ENCODE measurements around the gene MED15. TPM values are rescaled to one million over a fixed set of nuclear protein-coding genes. Genes with fewer than 3 reads are reported as not detected.

MED15 gene
- total and polyA plus RNA-seq, 4 donors: 57.8 to 123 (median 69.1) TPM

DNA sequence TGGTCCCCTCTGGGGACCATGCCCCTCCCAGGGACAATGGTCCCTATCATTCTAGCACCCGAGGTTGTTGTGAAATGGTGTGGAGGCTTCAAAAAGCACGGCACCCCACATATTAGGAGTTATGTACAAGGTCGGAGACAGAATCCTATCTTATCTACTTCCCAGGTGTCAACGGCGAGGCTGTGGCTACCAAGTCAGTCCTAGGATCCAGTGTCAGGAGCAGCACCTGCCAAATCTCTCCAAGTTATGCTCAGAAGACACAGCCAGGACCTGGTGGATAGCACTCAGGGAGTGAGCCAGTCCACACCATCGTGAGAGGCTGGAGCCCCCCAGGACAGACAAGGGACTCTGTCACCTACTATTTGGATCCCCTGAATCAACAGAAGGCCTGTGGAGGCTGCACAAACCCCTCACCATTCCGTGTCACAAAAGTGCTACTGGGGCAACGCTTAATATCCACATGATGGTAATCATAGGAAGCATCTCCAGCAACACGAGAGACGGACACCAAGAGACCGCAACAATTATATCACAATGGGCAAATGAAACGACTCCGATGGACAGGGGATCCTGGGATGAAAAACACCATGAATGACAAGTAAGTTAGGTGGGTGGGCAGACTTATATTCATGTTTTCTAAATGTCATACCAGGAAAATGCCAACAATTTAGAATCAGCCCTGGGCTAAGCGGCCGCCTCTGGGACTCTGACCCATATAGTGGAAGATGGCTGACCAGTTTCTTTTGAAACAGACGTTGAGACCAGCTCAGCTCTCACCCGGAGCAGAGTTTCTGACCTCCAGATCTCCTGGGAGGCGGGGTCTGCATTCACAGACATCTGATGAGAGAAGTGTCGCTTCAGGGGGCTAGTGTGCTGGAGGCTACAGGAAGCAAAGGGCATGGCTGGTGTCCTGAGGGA, 108.4 kb downstream of the MED15 start:
- Histone ChIP-seq H3K4me3 (no peak overlapping the region), H3K36me3 (ENCODE audit: control insufficient read depth in 4 of 4, insufficient read depth in 4 of 4, low read length in 4 of 4) (no peaks in the 10 kb centered on the region), H3K9ac (ENCODE audit: insufficient read depth in 1 of 2, low read length in 2 of 2) (no peak overlapping the region), H3K27ac (ENCODE audit: low read depth in 1 of 2, low read length in 1 of 2) (no peak overlapping the region), H3K9me3 (ENCODE audit: control insufficient read depth in 4 of 4, insufficient read depth in 3 of 4, low read length in 3 of 4) (no peaks in the 10 kb centered on the region), H3K27me3 (ENCODE audit: control insufficient read depth in 3 of 3, insufficient read depth in 3 of 3, low read length in 2 of 3) (no peaks in the 10 kb centered on the region), H3K4me1 (ENCODE audit: control insufficient read depth in 5 of 5, insufficient read depth in 5 of 5, low read length in 5 of 5) (no peaks in the 10 kb centered on the region)
- DNase-seq (no peak), ATAC-seq (ENCODE audit: insufficient read depth, low FRiP score) (no peak)
- 86 to 90% methylated on average over 19 of the region's 19 CpGs for WGBS, 2 donors
- TF ChIP-seq, protein P1, sequence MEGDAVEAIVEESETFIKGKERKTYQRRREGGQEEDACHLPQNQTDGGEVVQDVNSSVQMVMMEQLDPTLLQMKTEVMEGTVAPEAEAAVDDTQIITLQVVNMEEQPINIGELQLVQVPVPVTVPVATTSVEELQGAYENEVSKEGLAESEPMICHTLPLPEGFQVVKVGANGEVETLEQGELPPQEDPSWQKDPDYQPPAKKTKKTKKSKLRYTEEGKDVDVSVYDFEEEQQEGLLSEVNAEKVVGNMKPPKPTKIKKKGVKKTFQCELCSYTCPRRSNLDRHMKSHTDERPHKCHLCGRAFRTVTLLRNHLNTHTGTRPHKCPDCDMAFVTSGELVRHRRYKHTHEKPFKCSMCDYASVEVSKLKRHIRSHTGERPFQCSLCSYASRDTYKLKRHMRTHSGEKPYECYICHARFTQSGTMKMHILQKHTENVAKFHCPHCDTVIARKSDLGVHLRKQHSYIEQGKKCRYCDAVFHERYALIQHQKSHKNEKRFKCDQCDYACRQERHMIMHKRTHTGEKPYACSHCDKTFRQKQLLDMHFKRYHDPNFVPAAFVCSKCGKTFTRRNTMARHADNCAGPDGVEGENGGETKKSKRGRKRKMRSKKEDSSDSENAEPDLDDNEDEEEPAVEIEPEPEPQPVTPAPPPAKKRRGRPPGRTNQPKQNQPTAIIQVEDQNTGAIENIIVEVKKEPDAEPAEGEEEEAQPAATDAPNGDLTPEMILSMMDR (IDR thresholded peaks at IDR 0.05; ENCODE audit: control extremely low read depth, extremely low read depth): no peak

DNA sequence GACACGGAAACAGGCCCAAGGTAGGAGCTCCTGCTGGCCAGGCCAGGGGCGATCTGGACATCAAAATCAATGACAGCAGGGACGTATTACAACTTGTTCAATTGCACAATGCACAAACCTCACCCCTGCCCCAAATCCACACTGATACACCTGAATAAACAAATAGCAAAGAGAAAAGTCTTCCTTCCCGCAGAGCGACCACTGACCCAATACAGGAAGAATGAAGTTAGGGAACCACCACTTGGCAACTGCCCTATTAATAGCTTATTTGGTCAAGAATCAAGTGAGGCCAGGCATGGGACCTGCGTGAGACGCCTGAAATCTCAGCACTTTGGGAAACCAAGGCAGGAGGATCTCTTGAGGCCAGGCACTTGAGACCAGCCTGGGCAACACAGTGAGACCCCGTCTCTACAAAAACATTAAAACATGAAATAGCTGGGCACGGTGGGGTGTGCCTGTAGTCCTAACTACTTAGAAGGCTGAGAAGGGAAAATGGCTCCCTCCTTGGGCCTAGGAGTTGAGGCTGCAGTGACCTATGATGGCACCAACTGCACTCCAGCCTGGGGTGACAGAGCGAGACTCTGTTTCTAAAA, 109.1 kb downstream of the MED15 start:
- Histone ChIP-seq H3K27me3 (ENCODE audit: control insufficient read depth in 3 of 3, insufficient read depth in 3 of 3, low read length in 2 of 3) (no peaks in the 10 kb centered on the region), H3K4me3 (no peak overlapping the region), H3K36me3 (ENCODE audit: control insufficient read depth in 4 of 4, insufficient read depth in 4 of 4, low read length in 4 of 4) (no peaks in the 10 kb centered on the region), H3K27ac (ENCODE audit: low read depth in 1 of 2, low read length in 1 of 2) (no peak overlapping the region), H3K4me1 (ENCODE audit: control insufficient read depth in 5 of 5, insufficient read depth in 5 of 5, low read length in 5 of 5) (no peaks in the 10 kb centered on the region), H3K9me3 (ENCODE audit: control insufficient read depth in 4 of 4, insufficient read depth in 3 of 4, low read length in 3 of 4) (no peaks in the 10 kb centered on the region), H3K9ac (ENCODE audit: insufficient read depth in 1 of 2, low read length in 2 of 2) (no peak overlapping the region)
- WGBS, 2 donors: 85 to 92% methylated on average over 10 of the region's 10 CpGs
- ATAC-seq (ENCODE audit: insufficient read depth, low FRiP score) (no peak), DNase-seq (no peak)
- TF ChIP-seq, protein P1 (IDR thresholded peaks at IDR 0.05; ENCODE audit: control extremely low read depth, extremely low read depth): no peak

DNA sequence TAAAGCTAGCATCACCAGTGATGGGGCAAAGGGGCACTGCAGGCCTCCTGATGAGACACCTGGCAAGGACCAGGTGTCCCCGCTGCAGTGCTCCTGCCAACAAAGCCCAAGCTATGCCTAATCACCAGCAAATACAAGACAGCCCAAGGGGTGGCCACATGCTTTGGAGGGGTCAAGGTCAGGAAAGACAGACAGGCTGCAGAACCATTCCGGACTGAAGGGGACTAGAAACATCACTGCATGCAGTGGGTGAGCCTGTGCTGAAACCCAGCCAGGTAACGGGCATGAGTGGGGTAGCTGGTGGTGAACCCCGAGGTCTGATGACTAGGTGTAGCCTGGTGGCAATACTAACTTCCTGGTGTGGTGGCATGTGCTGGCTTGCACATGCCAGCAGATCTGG, 111.1 kb downstream of the MED15 start:
- ATAC-seq (ENCODE audit: insufficient read depth, low FRiP score): no peak
- 81 to 88% methylated on average over 4 of the region's 4 CpGs for WGBS, 2 donors

More for the DNA sequence above, 111.1 kb downstream of the MED15 start:
- Histone ChIP-seq H3K27me3 (ENCODE audit: control insufficient read depth in 3 of 3, insufficient read depth in 3 of 3, low read length in 2 of 3) (no peaks in the 10 kb centered on the region), H3K9ac (ENCODE audit: insufficient read depth in 1 of 2, low read length in 2 of 2) (no peak overlapping the region), H3K4me3 (no peak overlapping the region), H3K36me3 (ENCODE audit: control insufficient read depth in 4 of 4, insufficient read depth in 4 of 4, low read length in 4 of 4) (no peaks in the 10 kb centered on the region), H3K9me3 (ENCODE audit: control insufficient read depth in 4 of 4, insufficient read depth in 3 of 4, low read length in 3 of 4) (peaks cover 0 to 3% (median 0%) of the 10 kb centered on the region in 4 donors), H3K4me1 (ENCODE audit: control insufficient read depth in 5 of 5, insufficient read depth in 5 of 5, low read length in 5 of 5) (no peaks in the 10 kb centered on the region), H3K27ac (ENCODE audit: low read depth in 1 of 2, low read length in 1 of 2) (no peak overlapping the region)
- no peak for DNase-seq
- TF ChIP-seq, protein P1 (IDR thresholded peaks at IDR 0.05; ENCODE audit: control extremely low read depth, extremely low read depth): no peak
